CD4-positive, alpha-beta T cell treated with Interleukin-10 for 1 hour (primary cell): Measurements from ENCODE around the gene RCOR3.
"Not testable (repeated sequence)": the region's sequence is repeated elsewhere in the genome, so short reads cannot be mapped to it uniquely, and the experiment has no call there.

Experiments used
- DNase-seq: peaks from one replicate; pipeline ENCODE4 v3.0.0-alpha.2; 2020

Gene RCOR3

GRCh38 chr1:211260141-211261107 is 1.3 kb downstream of the RCOR3 start:
- peak; percentile 64 for DNase-seq

DNA sequence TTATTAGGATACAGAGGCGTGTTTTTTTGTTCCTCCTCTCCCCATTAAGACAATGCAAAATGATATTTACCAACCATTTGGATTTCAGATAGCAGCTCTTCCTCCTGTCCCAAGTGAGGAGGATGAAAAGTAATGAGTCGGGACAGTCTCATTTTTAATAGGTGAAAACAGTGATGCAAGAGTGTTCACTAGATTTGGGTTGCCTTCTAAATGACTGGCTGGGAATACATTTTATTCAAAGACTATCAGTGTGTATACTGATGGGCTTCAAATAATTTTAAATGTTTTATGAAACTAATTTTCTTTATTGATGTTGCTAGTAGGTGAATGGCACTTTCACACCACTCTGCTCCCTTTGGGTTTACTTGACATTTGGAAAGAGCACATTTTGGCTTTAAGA is 2.1 kb downstream of the RCOR3 start:
- no peak for DNase-seq

GRCh38 chr1:211263022-211263421 is 3.9 kb downstream of the RCOR3 start:
- not testable (repeated sequence) for DNase-seq

DNA sequence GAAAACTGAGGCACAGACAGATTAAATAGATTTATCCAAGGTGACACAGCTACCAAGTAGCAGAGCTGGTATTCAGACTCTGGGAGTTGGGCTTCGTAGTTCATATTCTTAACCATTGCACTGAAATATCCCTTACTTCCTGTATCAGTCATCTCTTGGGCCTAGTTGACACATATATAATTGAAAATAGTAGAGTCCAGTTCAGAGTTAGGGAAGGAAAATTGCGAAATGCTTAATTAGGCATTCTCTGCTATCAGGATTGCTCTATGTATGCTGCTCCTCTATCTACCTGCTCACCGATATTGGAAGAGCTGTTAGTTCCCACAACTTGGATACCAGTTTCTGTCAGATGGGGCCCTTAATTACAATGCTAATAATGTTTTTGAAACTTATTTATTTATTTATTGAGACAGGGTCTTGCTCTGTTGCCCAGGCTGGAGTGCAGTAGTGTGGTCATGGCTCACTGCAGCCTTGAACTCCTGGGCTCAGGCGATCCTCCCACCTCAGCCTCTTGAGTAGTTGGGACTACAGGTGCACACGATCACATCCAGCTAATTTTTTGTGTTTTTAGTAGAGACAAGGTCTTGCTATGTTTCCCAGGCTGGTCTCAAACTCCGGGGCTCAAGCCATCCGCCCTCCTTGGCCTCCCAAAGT is 8.2 kb downstream of the RCOR3 start:
- DNase-seq: no peak

DNA sequence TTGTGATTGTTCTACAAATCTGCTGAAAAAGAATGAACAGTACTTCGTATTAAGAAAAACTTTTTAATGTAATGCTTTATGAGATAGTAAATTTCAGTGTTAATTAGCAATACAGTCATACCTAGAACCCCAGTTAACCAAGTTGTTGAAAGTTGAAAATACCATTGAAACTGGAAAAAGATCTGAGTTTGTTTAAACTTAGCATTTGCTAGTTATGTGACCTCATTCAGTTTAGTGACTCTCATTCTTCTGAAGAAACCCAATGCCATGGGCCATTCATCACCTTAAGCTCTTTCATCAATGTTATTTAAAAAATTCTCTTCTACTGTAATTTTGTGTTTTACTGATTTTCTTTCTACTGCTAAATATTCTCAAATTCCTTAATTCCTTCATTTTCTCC is 20.2 kb downstream of the RCOR3 start:
- DNase-seq: no peak

DNA sequence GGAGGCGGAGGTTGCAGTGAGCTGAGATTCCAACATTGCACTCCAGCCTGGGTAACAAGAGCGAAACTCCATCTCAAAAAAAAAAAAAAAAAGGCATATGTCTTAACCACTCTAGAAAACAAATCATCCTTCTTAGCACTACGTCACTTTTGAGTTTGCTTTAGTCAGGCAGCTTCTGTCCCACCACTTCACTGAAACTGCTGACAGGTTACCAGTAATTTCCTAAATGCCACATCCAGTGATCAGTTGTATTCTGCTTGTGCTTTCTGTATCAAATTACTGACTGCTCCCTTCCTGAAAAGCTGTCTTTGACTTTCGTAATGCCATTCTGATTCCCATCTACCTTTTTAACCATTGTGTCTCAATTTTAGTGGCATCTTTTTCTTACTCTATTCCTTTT is 21.7 kb downstream of the RCOR3 start:
- no peak for DNase-seq

DNA sequence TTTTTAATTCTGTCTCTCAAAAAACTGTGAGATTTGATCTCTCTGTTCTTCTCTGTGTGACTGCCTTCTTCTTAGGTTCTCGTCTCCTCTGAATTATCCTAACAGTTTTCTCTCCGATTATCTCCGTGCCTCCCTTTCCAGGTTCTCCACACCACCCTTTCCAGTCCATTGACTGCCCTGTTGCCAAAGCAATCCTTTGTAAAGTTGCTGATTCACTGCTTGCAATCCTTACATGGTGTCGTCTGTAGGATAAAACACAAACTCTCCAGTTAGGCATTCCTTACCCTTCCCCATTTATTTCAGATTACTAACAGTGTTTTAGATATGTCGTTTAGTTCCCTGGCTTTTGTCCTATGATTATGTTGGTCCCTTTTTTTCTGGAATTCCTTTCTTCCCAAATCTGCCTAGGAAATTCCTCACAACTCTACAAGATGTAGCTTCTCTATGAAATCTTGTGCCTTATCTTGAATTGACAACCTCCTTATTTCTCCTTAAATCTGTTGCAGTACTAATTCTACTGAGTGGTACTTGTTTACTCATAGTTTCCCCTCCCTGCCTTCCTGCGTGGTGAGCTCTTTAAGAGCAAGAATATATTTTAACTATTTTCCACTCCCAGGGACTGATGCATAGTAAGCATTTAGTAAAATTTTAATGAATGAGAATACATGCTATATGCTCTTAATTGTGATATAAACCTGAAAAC is 22.3 kb downstream of the RCOR3 start:
- DNase-seq: no peak

DNA sequence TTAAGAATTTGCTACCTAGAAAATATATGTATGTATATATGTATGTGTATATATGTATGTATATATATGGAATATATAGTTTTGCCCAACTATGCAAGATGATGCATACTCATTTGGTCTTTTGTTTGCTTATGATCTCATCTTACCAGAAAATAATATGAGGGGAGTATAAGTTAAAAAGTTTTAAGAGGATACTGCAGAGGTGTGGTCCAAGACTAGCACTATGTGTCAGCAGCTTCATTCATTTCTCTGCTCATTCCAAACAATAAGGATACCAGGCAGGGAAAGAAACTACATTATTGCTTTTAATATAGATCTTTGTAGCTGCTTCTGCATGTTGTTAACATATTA is 22.8 kb downstream of the RCOR3 start:
- no peak for DNase-seq

- DNase-seq: no peak
Observed at GRCh38 chr1:211285196-211285595, 26.0 kb downstream of the RCOR3 start.

DNA sequence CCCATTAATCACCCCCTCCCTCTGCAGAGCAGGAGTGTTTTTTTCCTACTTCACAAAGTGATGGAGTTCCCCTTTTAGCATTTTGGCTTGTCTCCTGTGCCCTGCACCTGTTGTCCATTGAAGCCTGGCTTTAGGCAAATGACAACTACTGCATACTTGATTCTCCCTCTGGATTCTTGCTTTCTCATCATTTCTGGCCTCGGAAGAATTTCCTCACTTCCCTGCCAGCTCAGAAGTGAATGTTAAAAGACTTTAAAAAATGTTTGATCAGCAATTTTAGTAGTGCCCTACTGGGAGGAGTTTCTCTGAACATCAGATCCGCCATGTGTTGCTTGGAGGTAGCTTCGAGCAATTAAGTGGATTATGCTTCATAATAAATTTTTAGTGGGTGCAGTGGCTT is 28.1 kb downstream of the RCOR3 start:
- DNase-seq: no peak

GRCh38 chr1:211292411-211292810 is 33.2 kb downstream of the RCOR3 start:
- no peak for DNase-seq

DNA sequence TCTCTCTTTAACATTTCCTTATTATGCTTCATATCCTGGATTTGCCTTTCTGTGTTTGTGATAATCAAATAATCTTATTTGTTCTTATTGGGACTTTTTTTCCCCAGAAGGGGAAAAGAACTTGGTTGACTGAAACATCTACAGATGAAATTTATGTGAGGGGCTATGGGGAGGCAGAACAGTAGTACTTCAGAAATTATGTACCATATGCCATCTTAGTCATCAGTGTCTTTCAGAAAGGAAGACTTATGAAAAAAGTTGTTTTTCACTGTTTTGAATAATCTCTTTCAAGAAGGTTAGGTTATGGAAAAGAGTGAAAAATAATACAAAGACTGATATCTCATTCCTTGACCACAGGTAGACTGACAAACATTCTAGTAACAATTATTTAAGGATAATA is 37.2 kb downstream of the RCOR3 start:
- no peak for DNase-seq

GRCh38 chr1:211305044-211305443 is 45.9 kb downstream of the RCOR3 start:
- DNase-seq: no peak

GRCh38 chr1:211309617-211310016 is 50.5 kb downstream of the RCOR3 start:
- DNase-seq: no peak

- no peak for DNase-seq
Observed at GRCh38 chr1:211313392-211313791, 54.2 kb downstream of the RCOR3 start.

DNA sequence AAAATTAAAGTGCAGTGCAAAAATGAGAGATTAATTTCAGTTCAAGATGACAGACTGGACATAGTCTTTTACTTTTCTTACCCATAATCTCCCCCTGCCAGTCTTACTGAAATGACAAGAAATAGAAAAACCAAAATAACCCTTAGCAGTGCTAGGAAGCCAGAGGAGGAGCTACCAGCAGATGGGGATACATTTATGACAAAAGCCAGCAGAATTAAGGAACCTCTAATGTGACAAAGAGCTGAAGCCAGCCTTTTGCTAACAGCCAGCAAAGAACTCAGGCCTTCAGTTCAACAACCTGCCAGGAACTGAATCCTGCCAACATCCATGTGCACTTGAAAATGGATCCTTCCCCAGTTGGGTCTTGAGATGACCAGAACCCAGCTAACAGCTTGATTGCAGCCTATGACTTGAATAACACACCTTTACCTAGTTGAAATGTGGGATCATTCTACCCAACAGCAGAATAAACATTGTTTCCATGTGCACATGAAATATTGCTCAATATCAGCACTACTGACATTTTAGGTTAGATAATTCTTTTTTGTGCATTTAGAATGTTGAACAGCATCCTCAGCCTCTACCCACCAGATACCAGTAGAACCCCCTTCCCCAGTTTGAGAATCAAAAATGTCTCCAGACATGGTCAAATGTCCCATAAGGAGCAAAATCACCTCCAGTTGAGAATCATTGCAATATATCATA is 59.6 kb downstream of the RCOR3 start:
- no peak for DNase-seq

DNA sequence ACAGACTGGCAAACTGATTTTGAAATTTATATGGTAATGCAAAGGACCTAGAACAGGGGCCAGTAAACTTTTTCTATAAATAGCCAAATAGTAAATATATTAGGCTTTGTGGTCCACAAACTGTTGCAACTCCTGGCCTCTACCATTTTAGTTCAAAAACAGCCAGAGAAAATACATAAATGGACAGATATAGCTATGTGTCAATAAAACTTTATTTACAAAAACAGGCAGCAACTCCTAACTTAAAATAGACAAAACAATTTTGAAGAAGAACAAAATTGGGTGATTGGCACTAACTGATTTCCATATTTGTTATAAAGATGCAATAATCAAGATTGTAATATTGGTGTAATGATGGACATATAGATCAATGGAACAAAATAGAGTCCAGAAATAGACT is 60.7 kb downstream of the RCOR3 start:
- no peak for DNase-seq

- no peak for DNase-seq
Observed at GRCh38 chr1:211320980-211321379, 61.8 kb downstream of the RCOR3 start.

DNA sequence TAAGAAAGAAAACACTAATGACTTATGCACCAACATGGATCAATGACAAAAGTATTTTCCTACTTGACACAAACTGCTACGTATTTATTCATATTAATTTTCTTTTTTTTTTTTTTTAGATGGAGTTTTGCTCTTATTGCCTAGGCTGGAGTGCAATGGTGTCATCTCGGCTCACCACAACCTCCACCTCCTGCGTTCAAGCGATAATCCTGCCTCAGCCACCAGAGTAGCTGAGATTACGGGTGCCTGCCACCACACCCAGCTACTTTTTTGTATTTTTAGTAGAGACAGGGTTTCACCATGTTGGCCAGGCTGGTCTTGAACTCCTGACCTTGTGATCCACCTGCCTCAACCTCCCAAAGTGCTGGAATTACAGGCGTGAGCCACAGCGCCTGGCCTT is 62.5 kb downstream of the RCOR3 start:
- not testable (repeated sequence) for DNase-seq

- peak; percentile 80 for DNase-seq
Observed at GRCh38 chr1:211323156-211324063, 64.2 kb downstream of the RCOR3 start.

DNA sequence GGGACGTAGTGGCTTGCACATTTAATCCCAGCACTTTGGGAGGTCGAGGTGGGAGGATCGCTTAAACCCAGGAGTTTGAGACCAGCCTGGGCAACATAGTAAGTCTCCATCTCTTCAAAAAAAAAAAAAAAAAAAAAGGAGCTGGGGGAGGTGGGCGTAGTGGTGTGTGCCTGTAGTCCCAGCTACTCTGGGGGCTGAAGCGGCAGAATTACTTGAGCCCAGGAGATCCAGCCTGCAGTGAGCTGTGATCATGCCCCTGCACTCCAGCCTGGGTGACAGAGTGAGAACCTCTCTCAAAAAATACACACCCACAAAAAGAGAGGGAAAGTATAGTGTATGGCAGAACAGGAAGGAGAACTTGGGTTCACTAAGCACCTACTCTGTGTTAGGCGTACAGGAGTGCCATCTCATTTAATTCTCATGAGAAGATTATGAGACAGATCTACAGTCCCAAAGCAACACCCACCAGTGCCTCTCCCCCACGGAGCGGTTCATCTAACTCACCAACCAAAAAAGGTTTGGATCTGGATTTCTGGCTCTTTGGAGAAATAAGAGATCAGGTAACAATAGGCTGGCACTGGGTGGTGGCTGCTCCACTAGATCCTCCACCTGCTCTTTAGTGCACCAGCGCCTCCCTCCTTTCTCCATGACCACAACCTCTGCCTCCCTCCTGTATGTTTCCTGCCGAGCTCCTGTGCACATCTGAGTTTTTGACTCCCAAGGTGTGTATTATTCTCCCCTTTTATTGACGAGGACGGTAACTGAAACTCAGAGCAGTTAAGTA is 66.0 kb downstream of the RCOR3 start:
- no peak for DNase-seq
